A549 (cell line): ENCODE measurements around the gene GNG7. TPM values are rescaled to one million over a fixed set of nuclear protein-coding genes. Genes with fewer than 3 reads are reported as not detected.
"Not testable (repeated sequence)": the region's sequence is repeated elsewhere in the genome, so short reads cannot be mapped to it uniquely, and the experiment has no call there.

Experiments
- ATAC-seq, 2 experiments: fragments of 200-7000 bp in 1 of 2; fragments of >200 bp in 1 of 2; cut with Nextera tagmentation in 1 of 2; cut with Tn5 transposase in 1 of 2; 3 replicates each; pipeline versions ENCODE4 v1.8.0 to v1.9.1; 2018 to 2020; ENCODE audit warnings: mild to moderate bottlenecking in 1 of 2, moderate library complexity in 1 of 2
- CTCF ChIA-PET: fragments of 300-600 bp; sonication (Branson Sonifier 250); formaldehyde crosslinking; extraction: SDS; loops from one replicate; lab custom pipeline; 2021; ENCODE audit warnings: antibody characterized with exemption, inconsistent platforms; lab: Yijun Ruan, JAX
- POLR2A ChIA-PET: fragments of 350-600 bp; formaldehyde crosslinking; extraction: SDS; loops from one replicate; lab custom pipeline; 2021; ENCODE audit warnings: antibody characterized with exemption, inconsistent platforms; lab: Yijun Ruan, JAX
- DNase-seq, 2 experiments: peaks; one replicate each; pipeline versions ENCODE4 v3.0.0 to v3.0.0-alpha.2; 2011 to 2016; ENCODE audit warnings: low read depth in 1 of 2, low spot score in 1 of 2
- FAIRE-seq: peaks from 2 replicates; lab custom pipeline; 2011; peaks lifted over from hg19 to GRCh38; lab: Jason Lieb, UNC
- H3K27ac ChIP-seq, 2 experiments: fragments of >200 bp; sonication (Bioruptor Twin); formaldehyde crosslinking; 3 replicates each; pipeline ENCODE4 v1.5.1; 2016 to 2017
- H3K4me1 ChIP-seq: fragments of >200 bp; sonication (Bioruptor Twin); formaldehyde crosslinking; 3 replicates; pipeline ENCODE4 v1.6.1; 2016
- H3K4me2 ChIP-seq: fragments of >200 bp; sonication (Bioruptor Twin); formaldehyde crosslinking; 3 replicates; pipeline ENCODE4 v1.6.1; 2016
- H3K4me3 ChIP-seq: fragments of >200 bp; sonication (Bioruptor Twin); formaldehyde crosslinking; 3 replicates; pipeline ENCODE4 v1.5.1; 2016
- H3K9me3 ChIP-seq: fragments of >200 bp; sonication (Bioruptor Twin); formaldehyde crosslinking; 3 replicates; pipeline ENCODE4 v1.6.1; 2016
- ATOH8 ChIP-seq: fragments of 250-450 bp; sonication (Bioruptor Pico); IDR thresholded peaks from 2 replicates; pipeline ENCODE4 v1.5.0; 2020; ENCODE audit warnings: low read depth, mild to moderate bottlenecking, moderate library complexity
- BHLHE40 ChIP-seq: IDR thresholded peaks from 2 replicates; pipeline ENCODE4 v1.6.1; 2012; ENCODE audit warnings: low read depth, low read length, inconsistent platforms
- CEBPB ChIP-seq, 2 experiments: fragments of >200 bp in 1 of 2; sonication (Bioruptor Twin) in 1 of 2; formaldehyde crosslinking in 1 of 2; IDR thresholded peaks; 2 replicates each; pipeline ENCODE4 v1.6.1; 2012 to 2016
- CHD4 ChIP-seq: fragments of 200-600 bp; sonication (generic); IDR thresholded peaks from 2 replicates; pipeline ENCODE4 v1.6.1; 2016; ENCODE audit warnings: antibody characterized with exemption, mild to moderate bottlenecking, borderline replicate concordance
- CTCF ChIP-seq: fragments of >200 bp; sonication (Bioruptor Twin); formaldehyde crosslinking; IDR thresholded peaks from 3 replicates; pipeline ENCODE4 v1.5.1; 2016
- E2F6 ChIP-seq: IDR thresholded peaks from 2 replicates; pipeline ENCODE4 v1.6.1; 2012; ENCODE audit warnings: low read depth, borderline replicate concordance
- EHF ChIP-seq: fragments of 250-450 bp; sonication (Bioruptor Pico); IDR thresholded peaks from 2 replicates; pipeline ENCODE4 v1.5.0; 2020; ENCODE audit warnings: mild to moderate bottlenecking
- EHMT2 ChIP-seq: fragments of 200-600 bp; sonication (generic); IDR thresholded peaks from 2 replicates; pipeline ENCODE4 v1.6.1; 2016; ENCODE audit warnings: antibody characterized with exemption, low read depth, mild to moderate bottlenecking, moderate library complexity
- ESRRA ChIP-seq: fragments of 150-350 bp; IDR thresholded peaks from 2 replicates; pipeline ENCODE4 v1.6.1; 2014; ENCODE audit warnings: mild to moderate bottlenecking, low read length, borderline replicate concordance
- GATA3 ChIP-seq: IDR thresholded peaks from 2 replicates; pipeline ENCODE4 v1.6.1; 2012; ENCODE audit warnings: borderline replicate concordance
- HES2 ChIP-seq: fragments of >200 bp; sonication (Bioruptor Twin); formaldehyde crosslinking; IDR thresholded peaks from 2 replicates; pipeline ENCODE4 v1.6.1; 2016
- HOXB13 ChIP-seq: fragments of 250-450 bp; sonication (Bioruptor Pico); IDR thresholded peaks from 2 replicates; pipeline ENCODE4 v1.5.0; 2020; ENCODE audit warnings: low read depth, mild to moderate bottlenecking, moderate library complexity
- MAFK ChIP-seq: fragments of 450-650 bp; IDR thresholded peaks from 2 replicates; pipeline ENCODE4 v1.6.1; 2014; ENCODE audit not compliant: partially characterized antibody
- MAX ChIP-seq: IDR thresholded peaks from 2 replicates; pipeline ENCODE4 v1.6.1; 2012
- NPAS2 ChIP-seq: fragments of 250-450 bp; sonication (Bioruptor Pico); IDR thresholded peaks from 2 replicates; pipeline ENCODE4 v1.8.0; 2022; ENCODE audit warnings: mild to moderate bottlenecking, moderate library complexity, borderline replicate concordance
- PBX3 ChIP-seq: IDR thresholded peaks from 2 replicates; pipeline ENCODE4 v1.6.1; 2012
- PHF8 ChIP-seq: fragments of 200-600 bp; sonication (generic); IDR thresholded peaks from 2 replicates; pipeline ENCODE4 v1.6.1; 2016; ENCODE audit warnings: low read depth, mild to moderate bottlenecking, antibody characterized with exemption, moderate library complexity, borderline replicate concordance
- POLR2A ChIP-seq: IDR thresholded peaks from 2 replicates; pipeline ENCODE4 v1.6.1; 2012; ENCODE audit warnings: mild to moderate bottlenecking, low read length
- RARB ChIP-seq: fragments of 250-450 bp; sonication (Bioruptor Pico); IDR thresholded peaks from 2 replicates; pipeline ENCODE4 v1.8.0; 2021; ENCODE audit warnings: mild to moderate bottlenecking, moderate library complexity
- RFX5 ChIP-seq: fragments of 450-650 bp; IDR thresholded peaks from 2 replicates; pipeline ENCODE4 v1.7.1; 2014; ENCODE audit warnings: antibody characterized with exemption, mild to moderate bottlenecking, moderate library complexity
- SMC3 ChIP-seq: fragments of >200 bp; sonication (Bioruptor Twin); formaldehyde crosslinking; IDR thresholded peaks from 3 replicates; pipeline ENCODE4 v1.6.1; 2018; ENCODE audit warnings: inconsistent platforms
- TP53 ChIP-seq: fragments of 250-450 bp; sonication (Bioruptor Pico); IDR thresholded peaks from 2 replicates; pipeline ENCODE4 v1.5.0; 2021; ENCODE audit warnings: mild to moderate bottlenecking, moderate library complexity
- USF2 ChIP-seq: fragments of 450-650 bp; IDR thresholded peaks from 2 replicates; pipeline ENCODE4 v1.6.1; 2014; ENCODE audit warnings: antibody characterized with exemption
- ZNF302 ChIP-seq: fragments of 250-450 bp; sonication (Bioruptor Pico); IDR thresholded peaks from 2 replicates; pipeline ENCODE4 v1.9.0; 2021; ENCODE audit warnings: inconsistent platforms, mild to moderate bottlenecking, moderate library complexity
- WGBS: methylation state at CpG from one replicate; pipeline ENCODE4 v1.1.6; 2017; ENCODE audit errors: missing lambda C conversion rate; 5-methylcytosine and 5-hydroxymethylcytosine counted together
- polyA plus RNA-seq, 4 experiments: library from polyadenylated mRNA; depleted of rRNA in 3 of 4; stranded (reverse); fragments of >200 nt; fragmentation: RNase III in 1 of 4; extraction: RNeasy Plus Mini Kit Qiagen cat#74134 plus additional on column Dnase treatment in 1 of 4; gene quantifications; 2 replicates in 3 of 4; 3 replicates in 1 of 4; pipeline ENCODE4 v1.2.3, GENCODE V29; 2011 to 2017

GNG7 gene
- polyA plus RNA-seq, 2 of the 4 experiments (the other 2 are of a cell fraction): 0.06 to 0.08 TPM

GRCh38 chr19:2679439-2679838, 23.1 kb downstream of the GNG7 start:
- WGBS: 5% methylated on average over 2 of the region's 2 CpGs
- no peak overlapping the region for H3K27ac ChIP-seq
- ChIA-PET CTCF (no interaction called here), POLR2A (no interaction called here)
- no peaks in the 10 kb centered on the region for H3K9me3 ChIP-seq
- ATAC-seq (no peak), DNase-seq (no peak), FAIRE-seq (no peak)
- H3K4me2 ChIP-seq: no peak overlapping the region
- no peaks in the 10 kb centered on the region for H3K4me1 ChIP-seq
- no peak overlapping the region for H3K4me3 ChIP-seq
- TF ChIP-seq CHD4 (no peak), TP53 (CRISPR knock-in tag) (no peak), RARB (no peak), BHLHE40 (no peak), MAFK (no peak), ESRRA (no peak), EHF (CRISPR knock-in tag) (no peak)

GRCh38 chr19:2678948-2679347, 23.5 kb downstream of the GNG7 start:
- FAIRE-seq, POLR2A ChIA-PET: not testable (repeated sequence)
- 51% methylated on average over 5 of the region's 5 CpGs for WGBS

GRCh38 chr19:2678044-2678671, 24.3 kb downstream of the GNG7 start:
- 50% methylated on average over 8 of the region's 8 CpGs for WGBS
- ATAC-seq (no peak), DNase-seq (no peak), FAIRE-seq (no peak)
- no peak overlapping the region for H3K4me3 ChIP-seq
- no peaks in the 10 kb centered on the region for H3K4me1 ChIP-seq
- H3K4me2 ChIP-seq: no peak overlapping the region
- POLR2A ChIA-PET: no interaction called here
- no peak overlapping the region for H3K27ac ChIP-seq
- no peaks in the 10 kb centered on the region for H3K9me3 ChIP-seq
- TF ChIP-seq SMC3 (no peak), POLR2A (no peak), BHLHE40 (no peak), RFX5 (no peak), ATOH8 (CRISPR knock-in tag) (no peak), E2F6 (no peak), USF2 (no peak), CEBPB (IDR thresholded peaks at IDR 0.05) (no peak), NPAS2 (CRISPR knock-in tag) (no peak), EHMT2 (no peak), PBX3 (no peak), HES2 (no peak), GATA3 (no peak), MAX (no peak), HOXB13 (CRISPR knock-in tag) (no peak), CTCF (no peak), PHF8 (no peak), ZNF302 (CRISPR knock-in tag) (no peak)
- CTCF ChIA-PET: interaction anchor here (0.7 kb wide), 1 partner anchor 41 kb away, joined by 3 read pairs; no protein-coding TSS in a partner anchor

More at GRCh38 chr19:2678948-2679347, 23.5 kb downstream of the GNG7 start:
- CTCF ChIA-PET, H3K9me3 ChIP-seq, H3K4me1 ChIP-seq, H3K27ac ChIP-seq, H3K4me2 ChIP-seq, ATAC-seq, H3K4me3 ChIP-seq, DNase-seq: not testable (repeated sequence)
